ENCODE measurements around the gene ZNF428. TPM values are rescaled to one million over a fixed set of nuclear protein-coding genes. Genes with fewer than 3 reads are reported as not detected.
A peak's percentile ranks its signal among the peaks of the same experiment; 100 is the strongest.

Gene ZNF428
- total and polyA plus RNA-seq, 9 donors, result 11.6 to 69.0 (median 43.1) TPM

DNA sequence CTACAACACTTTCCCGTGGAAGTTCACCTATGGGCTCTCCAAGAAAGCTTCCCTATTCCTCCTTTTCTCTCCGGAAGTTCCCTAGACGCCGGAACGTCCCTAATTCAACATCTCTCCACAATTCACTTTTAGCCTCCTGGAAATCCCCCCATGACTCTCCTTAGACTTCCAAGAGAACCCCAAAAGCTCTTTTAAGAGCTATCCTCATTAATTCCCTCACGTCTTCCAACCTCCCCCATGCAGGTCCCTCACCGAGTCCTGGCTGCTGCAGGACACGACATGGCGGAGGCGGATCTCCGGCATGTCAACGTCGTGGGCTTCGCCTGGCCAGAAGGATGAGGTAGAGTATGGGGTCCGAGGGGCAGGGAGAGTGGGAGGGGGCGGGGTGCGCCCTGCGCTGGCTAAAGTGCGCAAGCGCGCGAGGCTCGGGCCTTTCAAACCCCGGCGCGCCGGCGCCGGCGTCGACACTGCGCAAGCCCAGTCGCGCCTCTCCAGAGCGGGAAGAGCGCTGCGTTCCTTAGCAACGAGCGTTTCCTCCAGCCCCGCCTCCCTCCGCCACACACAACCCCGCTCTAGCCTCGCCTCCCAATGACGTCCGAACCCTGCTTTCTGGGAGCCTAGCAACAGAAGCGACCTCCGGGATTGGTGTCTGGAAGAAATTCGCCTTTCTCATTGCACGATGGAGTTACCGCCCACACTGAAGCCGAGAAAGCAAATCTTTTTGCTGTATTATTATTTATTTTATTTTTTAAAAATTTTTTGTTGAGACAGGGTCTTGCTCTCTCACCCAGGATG is 44.1 kb downstream of the ZNF428 start, which contains the start of the genes PINLYP and XRCC1:
Gene PINLYP, plus strand, starts transcription at position 646 of the 795 bp plus-strand sequence. CDS start 1,391 bp downstream, outside the sequence.
Gene XRCC1, minus strand, starts transcription at position 372 of the 795 bp plus-strand sequence. Its CDS starts 69 bp downstream, at position 303.
- H3K4me3 ChIP-seq, result peak within 1 kb of the TSS; percentile 91
- no peaks in the 10 kb centered on the region for H3K27me3 ChIP-seq
- TF ChIP-seq POLR2A (IDR thresholded peaks at IDR 0.05) (peak; percentile 38), EP300 (IDR thresholded peaks at IDR 0.05) (no peak)
- TF ChIP-seq, protein P1, sequence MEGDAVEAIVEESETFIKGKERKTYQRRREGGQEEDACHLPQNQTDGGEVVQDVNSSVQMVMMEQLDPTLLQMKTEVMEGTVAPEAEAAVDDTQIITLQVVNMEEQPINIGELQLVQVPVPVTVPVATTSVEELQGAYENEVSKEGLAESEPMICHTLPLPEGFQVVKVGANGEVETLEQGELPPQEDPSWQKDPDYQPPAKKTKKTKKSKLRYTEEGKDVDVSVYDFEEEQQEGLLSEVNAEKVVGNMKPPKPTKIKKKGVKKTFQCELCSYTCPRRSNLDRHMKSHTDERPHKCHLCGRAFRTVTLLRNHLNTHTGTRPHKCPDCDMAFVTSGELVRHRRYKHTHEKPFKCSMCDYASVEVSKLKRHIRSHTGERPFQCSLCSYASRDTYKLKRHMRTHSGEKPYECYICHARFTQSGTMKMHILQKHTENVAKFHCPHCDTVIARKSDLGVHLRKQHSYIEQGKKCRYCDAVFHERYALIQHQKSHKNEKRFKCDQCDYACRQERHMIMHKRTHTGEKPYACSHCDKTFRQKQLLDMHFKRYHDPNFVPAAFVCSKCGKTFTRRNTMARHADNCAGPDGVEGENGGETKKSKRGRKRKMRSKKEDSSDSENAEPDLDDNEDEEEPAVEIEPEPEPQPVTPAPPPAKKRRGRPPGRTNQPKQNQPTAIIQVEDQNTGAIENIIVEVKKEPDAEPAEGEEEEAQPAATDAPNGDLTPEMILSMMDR (IDR thresholded peaks at IDR 0.05), result no peak
- 0 to 1% (median 0%) methylated on average over 41 to 51 of the region's 51 CpGs for WGBS, 3 donors
- peak within 1 kb of the TSS; percentile 39 to 65 for H3K27ac ChIP-seq
- no peaks in the 10 kb centered on the region for H3K9me3 ChIP-seq
- peaks cover 11% of the 10 kb centered on the region for H3K4me1 ChIP-seq (ENCODE audit: insufficient read depth)
- intact Hi-C loops (cut with DNase I), result no loop called here
- no peaks in the 10 kb centered on the region for H3K36me3 ChIP-seq
- peak; percentile 97 to 99 (median 98) for DNase-seq

DNA sequence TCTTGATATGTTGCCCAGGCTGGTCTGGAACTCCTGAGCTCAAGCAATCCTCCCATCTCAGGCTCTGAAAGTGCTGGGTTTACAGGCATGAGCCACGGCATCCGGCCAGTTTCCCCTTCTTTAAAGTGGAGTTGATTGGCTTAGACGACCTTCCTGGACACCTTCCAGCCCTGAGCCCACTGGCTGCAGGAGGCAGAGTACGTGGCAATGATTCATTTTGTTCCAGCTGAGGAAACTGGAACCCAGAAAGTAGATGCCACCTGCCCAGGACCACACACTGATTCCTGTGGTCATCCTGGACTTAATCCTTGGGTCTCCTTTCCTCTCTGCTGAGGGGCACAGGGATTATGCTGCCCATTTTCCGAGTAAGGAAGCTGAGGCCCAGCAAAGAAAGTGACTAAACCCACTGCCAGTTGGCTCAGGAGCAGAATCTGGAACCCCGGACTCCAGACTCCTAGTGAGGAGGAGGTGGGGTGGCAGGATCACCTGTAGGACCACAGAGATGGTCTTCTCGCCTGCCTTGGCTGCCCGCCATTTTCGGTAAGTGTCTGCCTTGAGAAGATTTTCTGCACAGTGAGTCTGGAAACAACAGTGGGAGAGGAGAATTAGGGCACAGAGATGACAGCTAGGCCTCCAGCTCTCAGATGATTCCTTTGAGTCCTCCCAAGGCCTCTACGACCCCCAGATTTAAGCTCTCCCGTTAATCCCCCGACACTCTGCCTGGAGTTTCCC is 44.8 kb downstream of the ZNF428 start:
- 23 to 26% (median 25%) methylated on average over 12 of the region's 12 CpGs for WGBS, 3 donors
- Histone ChIP-seq H3K4me1 (ENCODE audit: insufficient read depth) (peaks cover 9% of the 10 kb centered on the region), H3K9me3 (no peaks in the 10 kb centered on the region), H3K27me3 (no peaks in the 10 kb centered on the region), H3K4me3 (peak overlapping the region; percentile 91), H3K36me3 (no peaks in the 10 kb centered on the region), H3K27ac (peak overlapping the region; percentile 39 to 65)
- peak; percentile 18 to 57 (median 47) for DNase-seq
- intact Hi-C loops (cut with DNase I), result no loop called here
- TF ChIP-seq, protein P1 (IDR thresholded peaks at IDR 0.05), result no peak
- no peak for TF ChIP-seq EP300 (IDR thresholded peaks at IDR 0.05)
- no peak for TF ChIP-seq POLR2A (IDR thresholded peaks at IDR 0.05)

DNA sequence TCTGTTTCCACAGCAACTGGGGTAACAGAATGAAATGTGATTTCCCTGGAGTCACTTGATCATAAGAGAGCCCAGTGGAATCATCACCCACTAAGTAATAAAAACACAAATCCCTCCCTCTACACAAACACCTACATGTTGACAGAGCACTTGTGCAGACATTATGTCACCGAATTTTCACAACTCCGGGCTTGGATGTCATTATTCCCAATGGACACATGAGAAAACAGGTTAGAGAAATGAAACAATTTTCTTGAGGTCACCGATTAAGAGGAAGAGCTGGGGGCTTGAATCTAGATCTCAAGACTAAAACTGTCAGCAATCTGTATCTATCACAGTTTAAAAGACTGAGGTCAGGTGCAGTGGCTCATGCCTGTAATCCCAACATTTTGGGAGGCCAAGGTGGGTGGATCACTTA is 47.2 kb downstream of the ZNF428 start:
- 88 to 91% (median 90%) methylated on average over 3 of the region's 3 CpGs for WGBS, 3 donors
- Histone ChIP-seq H3K36me3 (no peaks in the 10 kb centered on the region), H3K9me3 (no peaks in the 10 kb centered on the region), H3K27me3 (no peaks in the 10 kb centered on the region), H3K4me3 (no peak overlapping the region), H3K27ac (no peak overlapping the region), H3K4me1 (ENCODE audit: insufficient read depth) (peaks cover 9% of the 10 kb centered on the region)
- intact Hi-C loops (cut with DNase I), result no loop called here
- TF ChIP-seq, protein P1 (IDR thresholded peaks at IDR 0.05), result no peak
- TF ChIP-seq EP300 (IDR thresholded peaks at IDR 0.05), result no peak
- no peak for TF ChIP-seq POLR2A (IDR thresholded peaks at IDR 0.05)
- DNase-seq, result no peak

DNA sequence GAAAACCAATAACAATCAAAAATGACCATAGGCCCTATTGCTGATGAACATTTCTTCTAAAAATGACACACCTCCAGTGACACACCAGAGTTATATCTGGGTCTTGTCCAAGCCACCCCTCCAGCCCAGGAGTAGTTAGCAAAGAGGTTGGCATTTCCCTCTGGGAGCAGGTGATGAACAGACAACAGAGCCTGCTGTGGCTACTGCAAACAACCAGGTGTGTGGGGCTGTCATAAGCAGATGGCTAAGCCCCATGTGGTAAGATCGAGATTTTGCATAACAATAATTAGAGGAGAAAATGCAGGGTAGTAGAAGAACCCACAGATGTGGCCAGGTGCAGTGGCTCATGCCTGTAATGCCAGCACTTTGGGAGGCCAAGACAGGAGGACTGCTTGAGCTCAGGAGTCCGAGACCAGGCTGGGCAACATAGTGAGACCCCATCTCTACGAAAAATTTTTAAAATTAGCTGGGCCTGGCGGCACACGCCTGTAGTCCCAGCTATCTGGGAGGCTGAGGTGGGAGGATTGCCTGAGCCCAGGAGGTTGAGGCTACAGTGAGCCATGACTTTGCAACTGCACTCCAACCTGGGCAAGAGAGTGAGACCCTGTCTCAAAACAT is 49.1 kb downstream of the ZNF428 start:
- Histone ChIP-seq H3K27me3 (no peaks in the 10 kb centered on the region), H3K4me1 (ENCODE audit: insufficient read depth) (peaks cover 4% of the 10 kb centered on the region), H3K27ac (no peak overlapping the region), H3K9me3 (no peaks in the 10 kb centered on the region), H3K4me3 (no peak overlapping the region), H3K36me3 (no peaks in the 10 kb centered on the region)
- no peak for DNase-seq
- intact Hi-C loops (cut with DNase I), result no loop called here
- WGBS, 3 donors, result 71 to 85% (median 82%) methylated on average over 5 of the region's 5 CpGs
- TF ChIP-seq EP300 (IDR thresholded peaks at IDR 0.05), result no peak
- TF ChIP-seq, protein P1 (IDR thresholded peaks at IDR 0.05), result no peak
- TF ChIP-seq POLR2A (IDR thresholded peaks at IDR 0.05), result no peak

All from ovary (tissue), 9 donors.